GM12892 (cell line): Measurements from ENCODE around the gene RSPH1.

Source experiments
- POLR2A ChIP-seq: IDR thresholded peaks from 2 replicates; pipeline ENCODE4 v1.6.1; 2011; ENCODE audit warnings: low read depth, low read length, control low read depth
- POLR2AphosphoS5 ChIP-seq: IDR thresholded peaks from 2 replicates; pipeline ENCODE4 v1.6.1; 2011; ENCODE audit warnings: low read depth, low read length, control low read depth
- TAF1 ChIP-seq: IDR thresholded peaks from 2 replicates; pipeline ENCODE4 v1.6.1; 2011; ENCODE audit warnings: low read depth, mild to moderate bottlenecking, control low read depth, low read length, borderline replicate concordance

DNA sequence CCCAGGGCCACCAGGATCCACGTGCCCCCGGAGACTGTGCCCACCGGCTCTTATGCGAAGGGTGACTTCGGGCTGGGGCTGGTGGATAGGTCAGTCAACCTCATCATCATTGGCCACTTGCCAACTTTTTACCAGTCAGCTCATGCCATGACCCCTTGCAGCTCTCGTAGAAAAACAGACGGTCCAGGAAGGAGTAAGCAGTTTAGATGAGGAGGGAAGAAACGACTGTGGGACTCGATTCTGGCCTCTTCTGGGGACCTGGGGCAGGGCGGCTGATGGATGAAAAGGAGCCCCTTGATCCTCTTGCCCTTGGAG, 51.3 kb downstream of the RSPH1 start:
- no peak for TF ChIP-seq POLR2A
- TF ChIP-seq TAF1 = no peak
- no peak for TF ChIP-seq POLR2AphosphoS5
